NCI-H460 (cell line): Measurements from ENCODE around the gene SAP30L. TPM values are rescaled to one million over a fixed set of nuclear protein-coding genes. Genes with fewer than 3 reads are reported as not detected.

Experiments
- DNase-seq: peaks from one replicate; pipeline ENCODE4 v3.0.0-alpha.2; 2016; ENCODE audit warnings: low read depth; ENCODE audit errors: extremely low read depth
- total RNA-seq: library from RNA; depleted of rRNA; stranded (reverse); fragments of >200 nt; shearing (Covaris generic); gene quantifications from 2 replicates; pipeline ENCODE4 v1.2.3, GENCODE V29; 2014; rRNA removed

SAP30L gene
- total RNA-seq, 1 experiment from 2014 or later = 27.2 TPM

DNA sequence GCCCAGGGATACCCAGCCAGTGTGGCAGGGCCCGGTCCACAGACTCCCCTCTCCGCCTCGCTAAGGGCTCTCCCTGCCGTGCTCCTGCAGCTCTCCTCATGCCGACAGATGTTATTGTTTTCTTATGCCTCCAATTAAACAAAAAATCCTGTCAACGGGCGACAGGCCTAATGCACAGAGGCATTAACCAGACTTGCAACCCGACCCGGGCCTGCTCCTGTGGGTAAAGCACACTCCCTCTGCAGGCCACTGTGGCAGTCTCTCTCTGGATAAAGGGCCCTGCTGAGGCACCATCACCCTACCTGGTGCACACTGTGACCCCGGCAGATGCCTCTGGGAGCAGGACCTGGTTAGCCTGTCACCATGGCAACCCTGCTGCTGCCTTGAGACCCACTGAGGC, 59.8 kb downstream of the SAP30L start:
- DNase-seq = no peak

GRCh38 chr5:154506049-154506715, 60.4 kb downstream of the SAP30L start:
- DNase-seq = no peak

DNA sequence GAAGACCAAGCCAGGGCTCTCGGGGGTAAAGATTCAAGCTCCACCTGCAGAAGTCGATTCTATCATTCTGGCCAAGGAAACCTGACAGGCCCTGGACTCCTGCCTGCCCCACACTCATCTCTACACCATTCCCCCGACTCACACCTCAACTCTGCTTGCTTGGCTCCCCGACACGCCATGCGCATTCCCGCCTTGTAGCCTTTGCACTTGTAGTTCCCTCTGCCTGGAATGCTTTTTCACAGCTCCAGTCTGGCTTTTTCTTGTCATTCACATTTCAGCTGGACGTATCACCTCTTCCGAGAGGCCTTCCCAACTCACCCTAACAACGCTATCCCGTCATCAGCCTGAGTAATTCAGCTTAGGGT, 60.9 kb downstream of the SAP30L start:
- no peak for DNase-seq

DNA sequence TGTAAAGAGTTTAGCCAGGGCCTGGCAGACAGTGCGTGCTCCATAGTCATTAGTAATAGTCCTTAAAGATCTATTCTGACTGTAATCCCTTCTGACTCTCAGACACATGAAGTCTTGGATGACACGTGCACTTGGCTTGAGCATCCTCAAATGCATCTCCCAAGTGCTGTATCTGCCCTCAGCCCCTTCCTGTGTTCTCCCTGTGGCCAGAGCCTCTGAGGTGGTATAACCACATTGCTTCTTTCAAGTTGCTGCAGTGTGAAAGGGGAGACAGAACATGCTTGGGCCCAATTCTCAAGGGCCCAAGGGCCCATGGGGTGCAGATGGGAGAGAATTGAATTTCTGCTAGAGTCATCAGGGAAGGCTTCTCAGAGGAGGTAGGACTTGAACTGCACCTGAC, 62.3 kb downstream of the SAP30L start:
- DNase-seq = no peak

DNA sequence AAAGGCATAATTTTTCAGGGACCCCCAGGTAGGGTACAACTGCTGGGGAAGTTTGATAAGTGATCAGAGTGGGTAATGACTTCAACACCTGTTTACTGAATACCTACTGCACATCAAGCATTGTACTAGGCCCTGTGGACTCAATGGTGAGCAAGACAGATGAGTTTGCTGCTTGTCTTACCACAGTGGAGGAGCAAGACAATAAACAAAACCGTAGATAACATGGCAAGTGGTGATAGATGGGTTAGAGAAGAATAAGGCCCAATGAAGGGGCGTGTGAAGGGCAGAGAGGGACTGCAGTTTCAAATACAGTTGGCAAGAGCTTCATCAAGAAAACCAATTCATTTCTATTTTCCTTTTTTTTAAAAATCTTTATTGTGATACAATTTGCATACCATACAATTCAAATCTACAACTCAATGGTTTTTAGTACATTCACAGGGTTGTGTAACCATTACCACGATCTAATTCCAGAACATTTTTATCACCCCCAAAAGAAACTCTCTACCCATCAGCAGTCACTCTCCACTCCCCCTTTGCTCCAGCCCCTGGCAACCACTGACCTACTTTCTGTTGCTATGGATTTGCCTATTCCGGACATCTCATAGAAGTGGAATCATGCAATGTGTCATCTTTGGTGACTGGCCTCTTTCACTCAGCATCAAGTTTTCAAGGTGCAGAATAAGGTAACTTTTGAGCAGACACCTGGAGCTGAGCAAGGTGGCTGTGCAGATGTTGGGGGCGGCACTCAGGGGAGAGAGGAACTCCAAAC, 64.2 kb downstream of the SAP30L start:
- DNase-seq = no peak

Other genes with a start within 250 kb of the SAP30L start
- not detected in 2 replicates for gene HAND1, start 32.2 kb downstream of the SAP30L start, total RNA-seq